IMR-90 (cell line): ENCODE results near the gene INO80E. TPM values are rescaled to one million over a fixed set of nuclear protein-coding genes. Genes with fewer than 3 reads are reported as not detected.

ENCODE experiments used
- ATAC-seq: fragments of 200-7000 bp; cut with Tn5 transposase; 2 replicates; pipeline ENCODE4 v1.9.1; 2020; ENCODE audit warnings: low read depth, mild to moderate bottlenecking, moderate library complexity
- BruUV-seq: library from RNA; stranded (reverse); fragments of 400-500 nt; replicated peaks from 2 replicates; lab custom pipeline; 2021; lab: Mats Ljungman, UMichigan
- CTCF ChIA-PET: fragments of 300-600 bp; formaldehyde crosslinking; extraction: SDS; loops from one replicate; lab custom pipeline; 2021; ENCODE audit warnings: antibody characterized with exemption; lab: Yijun Ruan, JAX
- POLR2A ChIA-PET: fragments of 300-600 bp; sonication (Branson Sonifier 250); formaldehyde crosslinking; loops from one replicate; lab custom pipeline; 2022; ENCODE audit warnings: antibody characterized with exemption; ENCODE audit not compliant: unreplicated experiment; lab: Charles Lee
- DNase-seq: peaks from one replicate; pipeline ENCODE4 v3.0.0; 2013
- H2AFZ ChIP-seq: replicated peaks from 2 replicates; pipeline ENCODE3; 2013; ENCODE audit warnings: low read length, mild to moderate bottlenecking; ENCODE audit not compliant: poor library complexity
- H2AK5ac ChIP-seq: 2 replicates; pipeline ENCODE4 v1.6.1; 2013; ENCODE audit warnings: low read depth, low read length, inconsistent platforms
- H2AK9ac ChIP-seq: replicated peaks from 2 replicates; pipeline ENCODE3; 2013; ENCODE audit warnings: mild to moderate bottlenecking, low read depth, low read length, moderate library complexity; ENCODE audit not compliant: poor library complexity
- H2BK120ac ChIP-seq: 2 replicates; pipeline ENCODE4 v1.6.1; 2013; ENCODE audit warnings: low read depth, low read length, inconsistent platforms
- H2BK15ac ChIP-seq: 3 replicates; pipeline ENCODE4 v1.6.1; 2013; ENCODE audit warnings: low read depth, low read length, inconsistent platforms
- H2BK20ac ChIP-seq: 2 replicates; pipeline ENCODE4 v1.6.1; 2013; ENCODE audit warnings: low read depth, mild to moderate bottlenecking, inconsistent platforms, low read length, moderate library complexity
- H2BK5ac ChIP-seq: 2 replicates; pipeline ENCODE4 v1.6.1; 2013; ENCODE audit warnings: mild to moderate bottlenecking, low read depth, low read length, inconsistent platforms; ENCODE audit not compliant: poor library complexity, severe bottlenecking
- H3K14ac ChIP-seq: replicated peaks from 2 replicates; pipeline ENCODE4 v1.6.1; 2013; ENCODE audit warnings: low read depth, low read length, inconsistent platforms
- H3K18ac ChIP-seq: 2 replicates; pipeline ENCODE4 v1.6.1; 2013; ENCODE audit warnings: low read depth, low read length, control low read depth
- H3K23ac ChIP-seq: 2 replicates; pipeline ENCODE4 v1.6.1; 2013; ENCODE audit warnings: low read depth, low read length, inconsistent platforms
- H3K27ac ChIP-seq: 2 replicates; pipeline ENCODE4 v1.5.1; 2013; ENCODE audit warnings: mild to moderate bottlenecking, control low read depth, low read length; ENCODE audit not compliant: insufficient read depth
- H3K27me3 ChIP-seq: 2 replicates; pipeline ENCODE4 v1.6.1; 2013; ENCODE audit warnings: low read length; ENCODE audit not compliant: control insufficient read depth, insufficient read depth
- H3K36me3 ChIP-seq: 2 replicates; pipeline ENCODE4 v1.6.1; 2013; ENCODE audit warnings: low read length, mixed read lengths; ENCODE audit not compliant: control insufficient read depth, insufficient read depth
- H3K4ac ChIP-seq: 2 replicates; pipeline ENCODE4 v1.6.1; 2013; ENCODE audit warnings: low read depth, low read length, inconsistent platforms
- H3K4me1 ChIP-seq: 2 replicates; pipeline ENCODE4 v1.6.1; 2013; ENCODE audit warnings: low read length, mixed read lengths; ENCODE audit not compliant: control insufficient read depth, insufficient read depth
- H3K4me2 ChIP-seq: 2 replicates; pipeline ENCODE4 v1.6.1; 2013; ENCODE audit warnings: low read depth, mild to moderate bottlenecking, control low read depth, low read length, moderate library complexity
- H3K4me3 ChIP-seq: 2 replicates; pipeline ENCODE4 v1.5.1; 2013; ENCODE audit warnings: low read depth, mild to moderate bottlenecking, control low read depth, low read length, moderate library complexity; ENCODE audit not compliant: insufficient read depth
- H3K56ac ChIP-seq: 2 replicates; pipeline ENCODE4 v1.6.1; 2013; ENCODE audit warnings: low read length, inconsistent platforms; ENCODE audit not compliant: insufficient read depth; ENCODE audit errors: extremely low read depth
- H3K79me1 ChIP-seq, 2 experiments: 2 replicates each; pipeline ENCODE4 v1.6.1; 2013; ENCODE audit warnings: low read length in 2 of 2, inconsistent platforms in 1 of 2, low read depth in 1 of 2
- H3K9ac ChIP-seq: 2 replicates; pipeline ENCODE4 v1.6.1; 2013; ENCODE audit warnings: low read depth, low read length, control low read depth
- H3K9me1 ChIP-seq: 2 replicates; pipeline ENCODE4 v1.6.1; 2013; ENCODE audit warnings: low read length, inconsistent platforms; ENCODE audit not compliant: insufficient read depth
- H3K9me3 ChIP-seq: 2 replicates; pipeline ENCODE4 v1.6.1; 2013; ENCODE audit warnings: low read length; ENCODE audit not compliant: control insufficient read depth, insufficient read depth
- H4K20me1 ChIP-seq: 2 replicates; pipeline ENCODE4 v1.6.1; 2013; ENCODE audit warnings: low read length, inconsistent platforms; ENCODE audit not compliant: insufficient read depth
- H4K5ac ChIP-seq: 2 replicates; pipeline ENCODE4 v1.6.1; 2013; ENCODE audit warnings: mild to moderate bottlenecking, low read depth, low read length, control low read depth
- H4K8ac ChIP-seq, 2 experiments: 2 replicates each; pipeline ENCODE4 v1.6.1; 2013; ENCODE audit warnings: low read depth in 2 of 2, low read length in 2 of 2, control low read depth in 1 of 2, inconsistent platforms in 1 of 2
- H4K91ac ChIP-seq: 2 replicates; pipeline ENCODE4 v1.6.1; 2013; ENCODE audit warnings: low read depth, low read length, inconsistent platforms; ENCODE audit not compliant: insufficient read depth
- BHLHE40 ChIP-seq: fragments of 150-350 bp; IDR thresholded peaks from 2 replicates; pipeline ENCODE4 v1.6.1; 2016; ENCODE audit warnings: mild to moderate bottlenecking, low read depth, low read length
- CEBPB ChIP-seq: IDR thresholded peaks from 2 replicates; pipeline ENCODE4 v1.6.1; 2012; ENCODE audit warnings: low read depth, low read length, improper control_type of control experiment
- CHD1 ChIP-seq: IDR thresholded peaks from 2 replicates; pipeline ENCODE4 v1.6.1; 2012; ENCODE audit warnings: low read depth, low read length, improper control_type of control experiment
- CTCF ChIP-seq: conservative IDR thresholded peaks from 2 replicates; pipeline ENCODE4 v1.5.1; 2012; ENCODE audit warnings: mild to moderate bottlenecking, low read depth, low read length, improper control_type of control experiment
- ELK1 ChIP-seq: fragments of 150-350 bp; IDR thresholded peaks from 2 replicates; pipeline ENCODE4 v1.6.1; 2016; ENCODE audit warnings: low read depth, mild to moderate bottlenecking, low read length, moderate library complexity, borderline replicate concordance
- FOS ChIP-seq: fragments of 150-350 bp; IDR thresholded peaks from 2 replicates; pipeline ENCODE4 v1.6.1; 2016; ENCODE audit warnings: low read depth, low read length
- MAFK ChIP-seq: IDR thresholded peaks from 2 replicates; pipeline ENCODE4 v1.6.1; 2012; ENCODE audit warnings: low read depth, low read length, improper control_type of control experiment
- MAZ ChIP-seq: IDR thresholded peaks from 2 replicates; pipeline ENCODE4 v1.6.1; 2012; ENCODE audit warnings: low read depth, mild to moderate bottlenecking, low read length, improper control_type of control experiment, moderate library complexity, borderline replicate concordance
- MXI1 ChIP-seq: IDR thresholded peaks from 2 replicates; pipeline ENCODE4 v1.6.1; 2012; ENCODE audit warnings: low read depth, mild to moderate bottlenecking, low read length, moderate library complexity, borderline replicate concordance
- NFE2L2 ChIP-seq: fragments of 150-350 bp; IDR thresholded peaks from 2 replicates; pipeline ENCODE4 v1.6.1; 2016; ENCODE audit warnings: low read depth, mild to moderate bottlenecking, low read length
- POLR2A ChIP-seq: IDR thresholded peaks from 2 replicates; pipeline ENCODE4 v1.6.1; 2012; ENCODE audit warnings: mild to moderate bottlenecking, low read depth, low read length
- RAD21 ChIP-seq: IDR thresholded peaks from 2 replicates; pipeline ENCODE4 v1.6.1; 2012; ENCODE audit warnings: low read length, improper control_type of control experiment
- RCOR1 ChIP-seq: IDR thresholded peaks from 2 replicates; pipeline ENCODE4 v1.6.1; 2012; ENCODE audit warnings: mild to moderate bottlenecking, low read length, improper control_type of control experiment; ENCODE audit not compliant: insufficient replicate concordance
- RFX5 ChIP-seq: IDR thresholded peaks from 2 replicates; pipeline ENCODE4 v1.8.0; 2012; ENCODE audit warnings: low read depth, mild to moderate bottlenecking, low read length, moderate library complexity
- SMC3 ChIP-seq: fragments of 150-350 bp; IDR thresholded peaks from 2 replicates; pipeline ENCODE4 v1.6.1; 2016; ENCODE audit warnings: low read depth, mild to moderate bottlenecking, antibody characterized with exemption, low read length, moderate library complexity
- USF2 ChIP-seq: fragments of 150-350 bp; IDR thresholded peaks from 2 replicates; pipeline ENCODE4 v1.6.1; 2017; ENCODE audit warnings: mild to moderate bottlenecking, antibody characterized with exemption, low read length, low read depth
- WGBS, 2 experiments: methylation state at CpG; one replicate each; pipeline versions ENCODE4 v1.1.5 to v1.1.7; 2013; ENCODE audit warnings: missing lambda C conversion rate in 2 of 2; ENCODE audit not compliant: insufficient read length in 1 of 2; ENCODE audit errors: extremely low coverage in 2 of 2; 5-methylcytosine and 5-hydroxymethylcytosine counted together
- dilution Hi-C: fragments of 300-500 bp; cut with HindIII; formaldehyde crosslinking; loops from one replicate; pipeline ENCODE4 v1.14.3; 2018; ENCODE audit warnings: low sequenced_read_pairs; ENCODE audit not compliant: unreplicated experiment
- in situ Hi-C: fragments of 300-500 bp; cut with MboI; formaldehyde crosslinking; loops from 3 replicates; pipeline ENCODE4 v1.14.3; 2019; ENCODE audit warnings: low sequenced_read_pairs, inconsistent platforms, mixed read lengths
- intact Hi-C: fragments of 100-400 bp; cut with micrococcal nuclease; formaldehyde crosslinking; loops from 2 replicates; pipeline ENCODE4 v1.10.0; 2022
- polyA plus RNA-seq, 3 experiments: library from polyadenylated mRNA; depleted of rRNA; stranded (reverse); fragments of >200 nt; gene quantifications; 2 replicates each; pipeline ENCODE4 v1.2.3, GENCODE V29; 2012; ENCODE audit warnings: low replicate concordance in 1 of 3
- total RNA-seq: library from RNA; depleted of rRNA; stranded (reverse); fragments of >200 nt; gene quantifications from 2 replicates; pipeline ENCODE4 v1.2.3, GENCODE V29; 2012

The INO80E gene
- total and polyA plus RNA-seq, 2 of the 4 experiments (the other 2 are of a cell fraction) = 40.9 to 42.1 TPM

GRCh38 chr16:30023586-30023985, 27.5 kb downstream of the INO80E start:
- in situ Hi-C loops = loop anchor here (10.0 kb wide), 1 partner anchor 329 kb away; no protein-coding TSS in a partner anchor
- H2BK15ac ChIP-seq = no peak overlapping the region
- no peak overlapping the region for H3K18ac ChIP-seq

More at GRCh38 chr16:30023586-30023985, 27.5 kb downstream of the INO80E start:
- H4K20me1 ChIP-seq = 0 out of 2 replicates have a peak, but pooled peaks cover 7% of the 10 kb centered on the region
- no peak overlapping the region for H3K4me2 ChIP-seq
- no peak overlapping the region for H3K4me3 ChIP-seq
- TF ChIP-seq RFX5 (no peak), MAZ (no peak), RCOR1 (no peak), SMC3 (no peak), RAD21 (no peak), POLR2A (no peak), MXI1 (no peak), CHD1 (no peak), CEBPB (no peak), FOS (no peak), BHLHE40 (no peak), CTCF (no peak), ELK1 (no peak), USF2 (no peak), MAFK (no peak), NFE2L2 (no peak)
- no peak overlapping the region for H2BK120ac ChIP-seq
- no peak overlapping the region for H4K5ac ChIP-seq
- no peak overlapping the region for H4K91ac ChIP-seq
- no peak overlapping the region for H3K4ac ChIP-seq
- H3K14ac ChIP-seq = no peak overlapping the region
- H4K8ac ChIP-seq = no peak overlapping the region
- dilution Hi-C loops = no loop called here
- no peak for ATAC-seq
- no peaks in the 10 kb centered on the region for H3K4me1 ChIP-seq
- no peak overlapping the region for H3K56ac ChIP-seq
- DNase-seq = no peak
- H2AFZ ChIP-seq = no peak overlapping the region
- WGBS, 2 experiments = 77% methylated on average over 8 of the region's 11 CpGs; no CpG with 5 or more reads in 1 of the 2 experiments
- H3K36me3 ChIP-seq = no peaks in the 10 kb centered on the region
- H3K27me3 ChIP-seq = peaks cover 42% of the 10 kb centered on the region
- H3K9ac ChIP-seq = no peak overlapping the region
- no peak overlapping the region for H3K27ac ChIP-seq
- H3K79me1 ChIP-seq = no peaks in the 10 kb centered on the region
- H3K23ac ChIP-seq = no peak overlapping the region
- H2BK20ac ChIP-seq = no peak overlapping the region
- no peaks in the 10 kb centered on the region for H3K9me3 ChIP-seq
- POLR2A ChIA-PET = interaction anchor here (0.6 kb wide), 1 partner anchor 155 kb away, joined by 3 read pairs; no protein-coding TSS in a partner anchor
- no peak overlapping the region for H2BK5ac ChIP-seq
- no peaks in the 10 kb centered on the region for H3K9me1 ChIP-seq
- CTCF ChIA-PET = no interaction called here
- BruUV-seq = no TSS peak
- no peak overlapping the region for H2AK9ac ChIP-seq
- intact Hi-C loops = loop anchor here (5.0 kb wide), 1 partner anchor 206 kb away; the partner anchor contains the start of gene PAGR1
- no peak overlapping the region for H2AK5ac ChIP-seq
